HG02623 (cell line): ENCODE results near the gene CDYL2.
A peak's percentile ranks its signal among the peaks of the same experiment; 100 is the strongest.
"Not testable (repeated sequence)": the region's sequence is repeated elsewhere in the genome, so short reads cannot be mapped to it uniquely, and the experiment has no call there.

Source experiments
- ATAC-seq: cut with Tn5 transposase; IDR thresholded peaks from one replicate; pipeline ENCODE4 v1.9.1; 2021; ENCODE audit warnings: moderate library complexity; ENCODE audit not compliant: unreplicated experiment

Gene CDYL2

GRCh38 chr16:80674884-80675283 is 129.5 kb downstream of the CDYL2 start:
- no peak for ATAC-seq

GRCh38 chr16:80672379-80672778 is 132.0 kb downstream of the CDYL2 start:
- no peak for ATAC-seq

GRCh38 chr16:80671281-80671849 is 133.0 kb downstream of the CDYL2 start:
- peak; percentile 67 for ATAC-seq

GRCh38 chr16:80670170-80670865 is 134.1 kb downstream of the CDYL2 start:
- no peak for ATAC-seq

- ATAC-seq, result no peak
These were observed 134.7 kb downstream of the CDYL2 start for GRCh38 chr16:80669673-80670072.

- ATAC-seq, result no peak
These were observed 136.5 kb downstream of the CDYL2 start for GRCh38 chr16:80667925-80668324.

GRCh38 chr16:80667251-80667560 is 137.2 kb downstream of the CDYL2 start:
- no peak for ATAC-seq

- no peak for ATAC-seq
These were observed 137.8 kb downstream of the CDYL2 start for GRCh38 chr16:80666378-80667250.

GRCh38 chr16:80665356-80665755 is 139.0 kb downstream of the CDYL2 start:
- ATAC-seq, result no peak

- no peak for ATAC-seq
These were observed 139.6 kb downstream of the CDYL2 start for GRCh38 chr16:80664786-80665185.

GRCh38 chr16:80664226-80664625 is 140.2 kb downstream of the CDYL2 start:
- no peak for ATAC-seq

- ATAC-seq, result no peak
These were observed 141.3 kb downstream of the CDYL2 start for GRCh38 chr16:80663078-80663477.

- no peak for ATAC-seq
These were observed 144.5 kb downstream of the CDYL2 start for GRCh38 chr16:80659865-80660264.

- peak; percentile 86 for ATAC-seq
These were observed 147.7 kb downstream of the CDYL2 start for GRCh38 chr16:80656711-80657150.

- ATAC-seq, result no peak
These were observed 148.2 kb downstream of the CDYL2 start for GRCh38 chr16:80656161-80656560.

- ATAC-seq, result no peak
These were observed 148.6 kb downstream of the CDYL2 start for GRCh38 chr16:80655751-80656150.

- ATAC-seq, result no peak
These were observed 150.1 kb downstream of the CDYL2 start for GRCh38 chr16:80654094-80654862.

- no peak for ATAC-seq
These were observed 152.0 kb downstream of the CDYL2 start for GRCh38 chr16:80652441-80652840.

GRCh38 chr16:80650281-80650680 is 154.1 kb downstream of the CDYL2 start:
- not testable (repeated sequence) for ATAC-seq

- ATAC-seq, result no peak
These were observed 164.1 kb downstream of the CDYL2 start for GRCh38 chr16:80640316-80640715.

- ATAC-seq, result no peak
These were observed 164.8 kb downstream of the CDYL2 start for GRCh38 chr16:80639636-80640035.
